G401 (cell line): ENCODE data around the gene COTL1. TPM values are rescaled to one million over a fixed set of nuclear protein-coding genes. Genes with fewer than 3 reads are reported as not detected.
"Not testable (repeated sequence)": the region's sequence is repeated elsewhere in the genome, so short reads cannot be mapped to it uniquely, and the experiment has no call there.

Experiments used
- DNase-seq: peaks from one replicate; pipeline ENCODE4 v3.0.0-alpha.2; 2015; ENCODE audit warnings: low spot score
- in situ Hi-C: cut with HindIII; loops from 2 replicates; pipeline ENCODE4 v1.10.0; 2016; ENCODE audit warnings: low sequenced_read_pairs, mixed read lengths
- total RNA-seq: library from RNA; depleted of rRNA; stranded (reverse); fragments of >200 nt; shearing (Covaris generic); gene quantifications from 2 replicates; pipeline ENCODE4 v1.2.3, GENCODE V29; 2014

Gene COTL1
- total RNA-seq, 1 experiment from 2014 or later, result 79.9 TPM

DNA sequence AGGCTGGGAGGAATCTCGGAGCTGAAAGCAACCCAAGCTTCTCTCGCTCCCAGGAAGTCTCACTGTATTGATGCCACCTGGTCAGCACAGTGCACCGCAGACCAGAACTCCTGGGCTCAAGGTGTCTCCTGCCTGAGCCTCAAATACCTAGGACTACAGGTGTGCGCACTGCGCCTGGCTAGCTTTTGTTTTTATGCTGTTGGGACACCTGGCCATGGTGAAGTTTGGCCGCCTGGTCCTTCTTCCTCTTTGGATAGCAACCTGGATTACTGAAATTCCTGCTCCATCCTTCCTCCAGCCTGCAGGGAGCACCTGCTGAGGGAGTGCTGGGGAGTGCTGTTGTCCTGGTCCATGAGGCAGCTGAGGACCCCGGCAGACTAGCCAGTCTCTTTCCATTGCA lies 56.6 kb downstream of the COTL1 start:
- in situ Hi-C loops, result no loop called here

DNA sequence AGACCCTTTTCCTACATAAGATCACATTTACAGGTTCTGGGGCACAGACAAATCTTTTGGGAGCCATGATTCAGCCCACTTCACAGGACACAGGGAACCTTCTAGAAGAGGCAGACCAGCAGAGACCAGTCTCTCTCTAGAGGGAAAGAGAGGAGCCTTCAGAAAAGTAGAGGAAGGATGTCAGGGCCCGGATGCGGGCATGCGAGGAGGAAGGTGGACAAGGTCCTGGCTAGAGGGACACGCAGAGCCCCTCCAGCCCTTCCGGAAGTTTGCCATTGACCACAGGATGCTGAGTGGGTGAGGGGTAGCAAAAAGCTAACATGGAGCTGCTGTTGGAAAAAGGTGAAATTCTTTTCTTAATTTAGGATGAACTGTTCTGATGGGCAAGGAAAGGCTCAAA lies 57.6 kb downstream of the COTL1 start:
- in situ Hi-C loops, result no loop called here

More for the DNA sequence above, 56.6 kb downstream of the COTL1 start:
- DNase-seq, result no peak

DNA sequence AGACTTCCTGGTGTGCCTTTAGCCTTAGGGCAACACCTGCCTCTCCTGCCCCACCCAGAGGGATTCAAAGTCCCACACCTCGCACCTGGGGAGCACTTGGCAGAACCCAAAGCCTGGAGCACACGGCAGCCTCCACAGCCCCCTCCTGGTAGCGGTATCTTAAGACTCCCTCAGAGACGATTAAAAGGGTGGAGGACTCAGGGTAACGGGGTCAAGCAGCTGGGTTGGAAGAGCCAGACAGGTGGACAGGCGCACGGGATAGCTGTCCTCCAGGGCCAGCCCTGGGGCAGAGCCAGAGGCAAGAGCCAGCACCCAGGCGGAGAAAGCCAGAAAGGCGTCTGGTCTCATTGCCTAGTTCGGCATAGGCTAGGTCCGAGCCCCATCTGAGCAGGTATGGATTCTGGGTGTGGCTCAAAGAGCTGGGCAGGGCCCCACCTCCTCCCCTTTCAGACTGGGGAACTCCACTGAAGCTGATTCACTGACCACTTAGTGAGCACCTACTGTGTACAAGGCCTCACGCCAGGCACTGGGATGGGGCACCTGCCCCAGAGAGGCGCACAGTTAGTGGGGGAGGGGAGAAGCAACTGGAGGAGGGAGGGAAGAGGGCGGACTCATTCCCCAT lies 58.5 kb downstream of the COTL1 start:
- DNase-seq, result no peak
- in situ Hi-C loops, result no loop called here

More for the DNA sequence above, 57.6 kb downstream of the COTL1 start:
- DNase-seq, result no peak

DNA sequence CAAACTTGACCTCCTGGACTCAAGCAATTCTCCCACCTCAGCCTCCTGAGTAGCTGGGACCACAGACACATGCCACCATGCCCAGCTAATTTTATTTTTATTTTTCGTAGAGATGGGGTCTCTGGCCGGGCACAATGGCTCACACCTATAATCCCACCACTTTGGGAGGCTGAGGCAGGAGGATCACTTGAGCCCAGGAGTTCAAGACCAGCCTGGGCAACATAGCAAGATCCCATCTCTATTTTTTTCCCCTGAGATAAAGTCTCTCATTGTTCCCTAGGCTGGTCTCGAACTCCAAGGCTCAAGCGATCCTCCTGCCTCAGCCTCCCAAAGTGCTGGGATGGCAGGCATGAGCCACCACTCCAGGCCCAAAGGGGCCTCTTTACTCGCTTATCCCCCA lies 59.0 kb downstream of the COTL1 start:
- DNase-seq, in situ Hi-C loops: not testable (repeated sequence)

DNA sequence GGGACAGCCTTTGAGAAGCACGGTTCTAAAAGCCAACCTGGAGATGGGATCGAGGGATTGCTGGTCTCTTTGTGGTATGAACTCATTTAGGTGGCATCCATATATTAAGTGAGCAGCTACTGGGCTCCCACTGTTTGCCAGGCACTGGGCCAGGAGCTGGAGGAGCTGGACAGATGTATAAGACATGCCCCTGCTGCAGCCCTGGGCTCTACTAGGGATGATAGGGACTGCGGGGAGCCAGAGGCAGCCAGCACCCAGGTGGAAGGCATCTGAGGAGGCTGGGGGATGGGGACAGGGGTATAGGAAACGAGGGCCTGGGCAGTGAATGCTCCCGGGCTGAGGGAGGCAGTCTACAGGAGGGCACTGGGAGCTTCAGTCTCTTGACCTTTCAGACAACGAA lies 60.4 kb downstream of the COTL1 start:
- in situ Hi-C loops, result no loop called here
- no peak for DNase-seq

DNA sequence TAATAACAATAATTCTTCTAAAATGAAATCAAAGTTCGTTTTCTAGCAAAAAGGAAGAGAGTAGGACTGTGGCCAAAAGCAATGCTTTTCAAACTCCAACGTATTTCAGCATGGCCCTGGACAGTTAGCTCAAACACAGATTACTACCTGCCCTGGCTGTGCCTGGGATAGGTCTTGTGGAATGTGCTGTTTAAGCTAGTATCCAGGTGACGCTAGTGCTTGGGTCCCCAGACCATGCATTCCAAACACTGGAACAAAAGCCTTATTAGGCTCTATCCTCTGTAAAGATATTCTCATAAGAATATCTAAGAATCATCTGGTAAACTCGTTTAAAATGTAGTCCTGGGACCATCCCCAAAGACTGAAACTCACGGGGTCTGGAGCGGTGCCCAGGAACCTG lies 60.8 kb downstream of the COTL1 start:
- in situ Hi-C loops, result no loop called here
- no peak for DNase-seq

DNA sequence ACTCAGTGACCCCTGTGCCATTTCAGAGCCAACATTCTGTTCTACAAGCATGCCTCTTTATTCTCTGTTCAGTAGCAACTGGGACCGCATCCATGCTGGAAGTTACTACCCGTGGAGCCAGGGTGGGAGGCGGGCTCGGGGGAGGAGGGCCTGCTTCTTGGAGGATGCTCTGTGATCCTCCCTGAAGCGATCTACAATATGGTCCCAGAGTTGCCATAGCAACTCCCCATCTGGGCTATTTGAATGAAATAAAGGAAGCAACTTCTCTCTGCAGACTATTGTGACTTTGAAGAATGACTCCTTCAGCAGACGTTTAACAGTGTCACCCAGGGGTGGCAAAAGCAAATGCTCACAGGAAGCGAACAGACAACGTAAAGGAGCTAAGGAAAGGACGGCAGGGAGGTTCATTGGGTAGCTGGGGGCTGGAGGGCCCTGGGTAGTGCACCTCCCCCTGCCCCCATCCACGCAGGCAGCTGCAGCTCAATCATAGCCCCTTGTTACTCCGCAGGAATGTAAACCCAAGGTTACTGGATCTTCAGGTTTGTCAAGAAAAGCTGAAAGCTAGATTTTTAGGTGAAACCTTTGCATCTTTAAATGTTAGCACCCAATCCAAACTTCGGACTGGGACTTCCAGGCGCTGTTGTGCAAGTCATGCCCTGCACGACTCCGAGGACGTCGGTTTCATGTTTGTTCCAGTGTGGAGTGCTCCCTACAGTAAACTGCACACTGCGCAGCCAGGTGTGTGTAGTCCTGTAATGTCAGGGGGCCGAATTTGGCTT lies 62.3 kb downstream of the COTL1 start:
- in situ Hi-C loops, result no loop called here
- DNase-seq, result peak; percentile 30

DNA sequence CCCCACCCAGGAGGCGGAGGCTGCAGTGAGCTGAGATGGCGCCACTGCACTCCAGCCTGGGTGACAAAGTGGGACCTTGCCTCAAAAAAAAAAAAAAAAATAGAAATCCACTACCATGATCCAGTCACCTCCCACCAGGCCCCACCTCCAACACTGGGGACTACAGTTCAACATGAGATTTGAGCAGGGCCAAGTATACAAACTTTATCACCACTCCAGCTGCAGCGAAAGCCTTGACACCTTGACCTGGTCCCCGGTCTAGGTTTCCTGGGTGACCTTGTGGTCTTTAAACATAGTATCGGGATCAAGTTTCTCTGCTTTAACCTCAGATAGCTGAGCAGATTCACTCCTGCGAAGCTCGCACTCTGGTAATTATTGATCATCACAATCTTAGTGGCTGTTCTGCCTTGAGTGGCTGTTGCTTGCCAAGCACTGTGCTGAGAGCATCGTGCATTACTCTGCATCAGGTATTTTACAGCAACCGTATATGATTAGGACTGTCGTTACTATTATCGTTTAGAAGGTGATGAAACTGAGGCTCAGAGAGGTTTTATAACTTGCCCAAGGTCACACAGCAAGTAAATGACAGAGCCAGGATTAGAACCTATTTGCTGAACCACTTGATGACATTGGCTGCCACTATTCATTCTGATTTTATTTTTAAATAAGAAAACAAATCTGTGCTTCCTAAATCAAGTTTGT lies 63.1 kb downstream of the COTL1 start:
- in situ Hi-C loops, result no loop called here

DNA sequence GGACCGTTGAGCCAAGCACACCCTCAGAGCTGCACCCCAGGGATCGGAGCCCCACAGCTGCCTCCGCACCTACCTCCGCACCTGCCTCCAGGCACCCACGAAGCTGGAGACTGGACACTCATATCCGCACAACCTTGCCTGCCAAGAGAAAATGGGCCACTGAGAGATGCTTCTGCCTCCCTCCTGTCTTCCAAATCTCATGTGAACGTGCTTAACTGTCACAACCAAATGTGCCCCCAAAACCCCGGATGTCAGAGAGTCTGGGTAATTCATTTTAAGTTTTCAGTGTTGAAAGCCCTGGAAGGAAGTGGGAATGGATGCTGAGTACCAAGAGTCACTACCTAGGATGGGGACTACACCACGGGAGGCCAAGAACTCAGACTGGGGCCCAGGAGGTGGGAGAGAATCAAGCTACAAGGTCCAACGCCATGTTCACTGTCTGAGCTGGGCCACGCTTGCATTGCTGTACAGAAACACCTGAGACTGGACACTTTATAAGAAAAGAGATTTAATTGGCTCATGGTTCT lies 63.9 kb downstream of the COTL1 start:
- DNase-seq, result no peak
- in situ Hi-C loops, result no loop called here

More for the DNA sequence above, 63.1 kb downstream of the COTL1 start:
- DNase-seq, result no peak

DNA sequence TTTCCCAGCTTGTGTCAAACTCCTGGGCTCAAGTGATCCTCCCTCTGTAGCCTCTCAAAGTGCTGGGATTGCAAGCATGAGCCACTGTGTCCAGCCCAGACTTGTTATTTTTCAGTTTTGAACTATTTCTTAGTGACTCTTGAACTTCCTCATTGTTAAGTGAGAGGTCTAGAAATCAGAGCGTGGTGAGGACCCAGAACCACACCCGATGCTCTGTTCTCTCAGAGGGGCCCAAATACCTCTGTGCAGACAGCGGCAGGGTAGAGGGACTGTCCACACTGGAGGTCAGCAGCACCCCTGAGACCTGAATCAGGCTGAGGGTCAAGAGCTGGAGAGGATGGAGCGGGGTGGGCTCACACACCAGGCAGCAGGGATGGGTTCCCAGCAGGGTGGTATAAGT lies 65.7 kb downstream of the COTL1 start:
- in situ Hi-C loops, result no loop called here
- DNase-seq, result no peak

DNA sequence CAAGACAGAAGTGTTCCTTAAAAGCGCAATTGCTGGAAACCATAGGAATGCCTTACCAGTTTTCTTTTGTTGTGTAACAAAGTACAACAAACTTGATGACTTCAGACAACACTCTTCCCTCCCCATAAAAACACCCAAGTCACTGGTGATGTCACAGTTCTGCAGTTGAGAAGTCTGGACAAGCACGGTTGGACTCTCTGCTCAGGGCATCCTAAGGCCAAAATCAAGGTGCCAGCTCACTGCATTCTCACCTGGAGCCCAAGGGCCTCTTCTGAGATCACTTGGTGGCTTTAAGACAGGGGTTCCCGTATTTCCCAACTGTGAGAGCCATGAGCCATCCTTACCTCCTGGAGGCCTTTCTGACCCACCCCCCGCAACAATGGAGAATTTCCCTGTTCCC lies 67.8 kb downstream of the COTL1 start:
- in situ Hi-C loops, result no loop called here
- DNase-seq, result no peak

DNA sequence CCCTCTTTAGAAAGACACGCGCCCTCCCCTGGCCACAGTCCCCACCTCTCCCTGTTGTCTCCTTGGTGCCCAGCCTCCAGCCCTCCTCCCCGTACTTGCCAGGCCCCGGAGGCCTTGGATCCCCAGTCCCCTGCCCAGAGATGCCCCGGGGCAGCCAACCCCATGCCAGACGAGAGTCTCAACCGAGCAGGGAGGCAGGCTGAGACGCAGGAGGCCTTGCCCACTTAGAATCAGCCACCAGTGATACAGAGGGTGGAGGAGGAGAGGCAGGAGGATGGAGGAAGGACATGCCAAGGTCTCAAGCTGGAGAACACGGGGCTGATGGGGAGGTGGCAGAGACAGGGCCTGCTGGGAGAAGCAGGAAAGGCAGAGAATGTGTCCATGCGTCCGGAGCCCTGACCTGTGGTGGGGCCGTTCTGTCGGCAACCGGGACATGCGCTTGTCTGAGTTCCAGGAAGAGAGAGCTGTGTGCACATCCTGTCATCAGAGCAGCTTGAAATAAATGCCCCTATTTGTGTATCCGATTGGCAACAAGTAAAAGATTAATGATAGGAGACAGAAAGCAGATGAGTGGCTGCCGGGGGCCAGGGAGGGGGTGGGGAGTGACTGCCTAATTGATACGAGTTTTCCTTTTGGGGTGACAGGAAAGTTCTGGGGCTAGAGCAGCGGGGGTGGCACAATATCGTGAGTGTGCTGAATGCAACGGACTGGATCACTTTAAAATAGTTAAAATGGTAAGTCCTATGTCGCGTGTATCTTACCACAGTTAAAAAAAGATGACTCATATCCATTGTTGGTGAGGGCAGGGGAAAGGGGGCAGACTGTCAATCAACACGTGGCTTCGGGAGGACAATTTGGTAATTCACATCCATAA lies 68.7 kb downstream of the COTL1 start:
- no peak for DNase-seq
- in situ Hi-C loops, result no loop called here

DNA sequence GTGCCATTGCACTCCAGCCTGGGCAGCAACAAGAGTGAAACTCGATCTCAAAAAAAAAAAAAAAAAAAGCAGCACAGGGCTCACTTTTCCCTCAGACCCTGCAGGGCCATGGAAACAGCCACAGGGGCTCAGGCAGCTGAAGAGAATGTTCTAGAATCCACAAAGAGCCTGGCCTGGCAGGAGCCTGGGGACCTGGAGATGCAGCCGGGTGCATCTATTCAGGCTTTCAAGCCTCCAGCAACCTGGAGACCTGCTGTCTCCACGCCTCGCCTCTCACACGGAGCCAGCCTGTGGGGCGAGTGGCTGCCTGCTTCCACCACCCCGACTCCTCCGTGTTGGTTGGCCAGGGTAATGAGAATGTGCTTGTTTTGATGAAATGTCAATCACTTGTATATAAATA lies 69.4 kb downstream of the COTL1 start:
- no peak for DNase-seq
- in situ Hi-C loops, result no loop called here

DNA sequence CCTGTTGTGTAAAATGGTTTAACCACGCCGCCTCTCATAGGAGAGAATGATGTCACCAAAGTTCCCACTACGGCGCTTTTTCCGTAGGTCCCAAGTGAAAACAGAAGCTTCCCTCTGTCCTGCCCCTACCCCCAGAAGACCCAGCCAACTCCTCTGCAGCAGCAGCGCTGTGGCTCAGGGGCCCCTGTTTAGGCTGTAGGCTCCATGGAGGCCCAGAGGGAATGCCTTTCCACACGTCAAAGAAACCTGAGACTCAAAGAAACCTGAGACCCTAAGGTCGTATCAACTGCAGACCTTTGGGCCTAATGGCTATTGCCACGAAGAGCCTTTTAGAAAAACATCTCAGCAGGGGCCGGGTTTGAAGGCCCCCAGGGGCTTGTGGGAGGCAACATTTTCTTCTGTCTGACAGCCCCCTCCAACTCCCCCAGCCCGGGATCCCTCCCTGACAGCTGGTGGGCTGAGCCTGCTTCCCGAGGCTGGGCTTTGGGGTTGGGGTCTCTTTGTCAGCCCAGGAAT lies 70.3 kb downstream of the COTL1 start:
- no peak for DNase-seq
- in situ Hi-C loops, result no loop called here

DNA sequence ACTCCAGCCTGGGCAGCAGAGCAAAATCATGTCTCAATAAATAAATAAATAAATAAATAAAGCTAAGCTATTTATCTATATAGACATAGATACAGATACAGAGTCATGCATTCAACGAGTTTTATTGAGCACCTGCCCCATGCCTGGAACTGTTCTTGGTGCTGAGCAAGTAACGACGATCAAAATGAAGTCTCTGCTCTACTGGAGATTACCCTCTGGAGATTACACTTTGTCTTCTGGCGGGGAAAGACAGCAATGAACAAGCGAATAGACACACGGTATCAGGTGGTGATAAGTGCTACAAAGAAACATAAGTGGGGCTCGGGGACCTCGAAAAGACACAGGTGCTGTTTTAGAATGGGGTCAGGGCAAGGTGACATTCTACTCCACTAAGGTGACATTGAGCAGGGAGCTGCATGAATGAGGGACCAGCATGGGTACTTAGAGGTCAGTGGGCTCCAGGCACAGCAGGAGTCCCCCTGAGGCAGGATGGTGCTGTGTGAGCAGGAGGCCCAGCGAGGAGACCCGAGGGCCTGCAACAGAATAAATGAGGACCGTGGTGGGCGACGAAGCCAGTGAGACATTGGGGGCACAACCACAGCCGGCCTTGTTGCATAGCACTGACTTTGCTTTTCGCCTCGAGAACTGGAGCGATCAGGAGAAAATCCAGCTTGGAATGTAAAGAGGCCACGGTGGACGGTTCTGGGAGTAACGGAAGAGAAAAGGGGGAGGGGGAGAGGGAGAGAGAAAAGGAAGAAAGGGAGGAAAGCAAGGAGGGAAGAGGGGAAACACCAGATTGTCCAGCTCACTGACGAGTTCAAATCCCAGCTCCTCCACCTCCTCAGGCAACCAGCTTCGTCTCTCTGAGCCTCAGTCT lies 71.0 kb downstream of the COTL1 start:
- no peak for DNase-seq
- in situ Hi-C loops, result no loop called here

DNA sequence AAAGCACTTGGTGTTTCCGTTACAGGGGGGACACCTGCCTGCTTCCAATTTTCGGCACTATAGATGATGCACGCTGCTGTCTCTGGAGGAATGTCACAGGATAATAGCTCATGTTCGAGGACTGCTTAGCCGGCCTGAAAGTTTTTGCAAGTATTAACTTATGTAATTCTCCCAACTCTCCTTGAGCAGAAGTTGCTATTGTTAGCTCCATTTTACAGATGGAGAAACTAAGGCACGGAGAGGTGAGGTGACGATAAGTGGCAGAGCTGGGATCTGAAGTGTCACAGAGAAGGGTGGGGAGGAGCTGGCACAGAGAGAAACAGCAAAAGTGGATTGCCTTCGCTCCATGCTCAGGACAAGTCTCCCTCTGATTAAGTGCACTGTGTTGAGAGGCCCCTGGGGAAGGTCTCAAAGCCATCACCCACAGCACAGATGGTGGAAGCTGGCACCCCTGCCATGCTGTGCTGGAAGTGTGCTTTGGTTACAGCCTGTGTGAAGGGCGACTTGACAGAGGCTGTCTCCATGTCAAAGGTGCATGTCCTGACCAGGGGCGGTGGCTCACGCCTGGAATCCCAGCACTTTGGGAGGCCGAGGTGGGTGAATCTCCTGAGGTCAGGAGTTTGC lies 72.7 kb downstream of the COTL1 start:
- DNase-seq, result no peak
- in situ Hi-C loops, result no loop called here

DNA sequence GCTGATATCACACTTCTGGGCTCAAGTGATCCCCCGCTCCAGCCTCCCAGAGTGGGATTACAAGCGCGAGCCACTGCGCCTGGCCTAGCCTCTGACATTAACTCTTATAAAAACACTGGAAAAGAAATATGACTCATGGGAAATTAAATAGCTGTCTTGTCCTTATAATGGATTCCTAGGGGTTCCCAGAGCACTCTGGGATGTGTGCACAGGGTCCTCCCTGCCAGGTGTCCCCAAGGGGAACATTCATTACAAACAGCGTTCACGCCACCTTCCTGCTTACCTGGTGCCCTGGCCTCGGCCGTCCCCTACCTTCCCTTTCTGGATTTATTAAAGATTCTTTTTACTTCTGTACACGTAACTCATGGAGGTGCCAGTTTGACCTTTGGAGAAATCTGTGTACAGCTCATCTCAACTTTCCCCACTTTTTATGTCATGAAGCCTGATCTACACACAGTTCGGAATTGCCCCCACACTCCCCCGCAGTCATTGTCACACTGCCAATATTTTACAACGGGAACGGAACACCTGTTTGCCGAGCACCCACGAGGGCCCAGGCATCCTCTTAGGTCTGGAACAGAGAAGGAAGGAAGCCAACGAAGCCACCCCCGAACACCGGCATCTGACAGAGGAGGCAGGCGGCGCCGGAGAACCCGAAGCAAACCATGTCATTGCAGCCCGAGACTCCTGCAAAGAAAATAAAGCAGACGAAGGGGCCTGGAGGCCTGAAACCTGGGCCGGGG lies 73.7 kb downstream of the COTL1 start:
- in situ Hi-C loops, result no loop called here
- no peak for DNase-seq
